Retinal pigment epithelial cell (primary cell): ENCODE measurements around the gene WIPF3.
"Not testable (repeated sequence)": the region's sequence is repeated elsewhere in the genome, so short reads cannot be mapped to it uniquely, and the experiment has no call there.

Experiments
- DNase-seq: peaks from one replicate; pipeline ENCODE4 v3.0.0-alpha.2; 2010; ENCODE audit warnings: low read depth
- H3K4me3 ChIP-seq: 2 replicates; pipeline ENCODE4 v1.5.1; 2011; ENCODE audit warnings: mild to moderate bottlenecking, low read length, control low read depth, moderate library complexity
- TF ChIP-seq, protein P1 (sequence below): conservative IDR thresholded peaks from 2 replicates; pipeline ENCODE4 v1.5.1; 2011; ENCODE audit warnings: low read depth, low read length, control low read depth, inconsistent platforms

The WIPF3 gene

DNA sequence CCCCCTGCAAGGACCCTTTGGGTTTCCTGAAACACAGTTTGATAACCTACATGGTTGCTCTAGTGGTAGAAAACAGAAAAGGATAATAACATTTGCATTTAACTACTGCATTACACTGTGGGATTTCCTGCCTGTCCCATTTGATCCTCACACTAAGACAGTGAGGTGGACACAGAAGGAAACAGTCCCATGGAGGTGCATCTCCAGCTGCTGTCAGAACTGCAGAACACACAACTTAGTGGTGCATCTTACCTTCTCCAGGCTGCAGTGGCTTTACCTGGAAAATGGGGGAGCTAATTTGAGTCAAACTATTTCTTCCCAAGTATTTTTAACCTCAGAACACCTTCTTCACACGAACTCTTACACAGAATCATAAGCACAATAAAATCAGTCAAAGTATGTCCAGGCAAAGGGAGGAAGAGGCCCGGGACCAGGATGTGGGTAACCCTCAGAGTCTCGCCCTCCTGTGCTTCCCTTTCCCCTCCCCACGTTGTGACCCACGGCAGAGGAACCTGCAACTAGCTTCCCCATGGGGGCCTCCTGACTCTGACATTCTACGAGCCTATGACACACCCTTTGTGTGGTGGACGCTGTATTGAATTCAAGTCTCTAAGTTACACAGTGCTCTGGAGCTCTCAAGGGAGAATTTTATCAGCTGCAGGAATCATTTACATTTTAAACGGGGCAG is 149.6 kb downstream of the WIPF3 start:
- DNase-seq: no peak

DNA sequence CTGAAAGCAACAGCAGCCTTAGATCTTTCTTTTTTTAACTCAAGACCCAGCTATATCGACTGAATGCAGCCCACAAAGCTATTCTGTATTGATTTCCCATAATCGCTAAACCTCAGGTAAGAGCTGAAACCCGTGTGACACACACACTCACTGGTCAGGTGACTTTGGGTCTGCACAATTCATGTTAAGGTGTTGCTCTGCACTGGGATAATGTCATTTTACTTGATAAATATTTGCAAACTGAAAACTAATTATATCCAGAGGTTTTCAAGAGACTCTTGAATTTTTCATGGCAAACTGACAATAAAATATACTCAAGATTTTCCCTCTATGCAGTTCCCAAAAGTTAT is 150.2 kb downstream of the WIPF3 start:
- no peak for DNase-seq
- H3K4me3 ChIP-seq: no peak overlapping the region
- TF ChIP-seq, protein P1, sequence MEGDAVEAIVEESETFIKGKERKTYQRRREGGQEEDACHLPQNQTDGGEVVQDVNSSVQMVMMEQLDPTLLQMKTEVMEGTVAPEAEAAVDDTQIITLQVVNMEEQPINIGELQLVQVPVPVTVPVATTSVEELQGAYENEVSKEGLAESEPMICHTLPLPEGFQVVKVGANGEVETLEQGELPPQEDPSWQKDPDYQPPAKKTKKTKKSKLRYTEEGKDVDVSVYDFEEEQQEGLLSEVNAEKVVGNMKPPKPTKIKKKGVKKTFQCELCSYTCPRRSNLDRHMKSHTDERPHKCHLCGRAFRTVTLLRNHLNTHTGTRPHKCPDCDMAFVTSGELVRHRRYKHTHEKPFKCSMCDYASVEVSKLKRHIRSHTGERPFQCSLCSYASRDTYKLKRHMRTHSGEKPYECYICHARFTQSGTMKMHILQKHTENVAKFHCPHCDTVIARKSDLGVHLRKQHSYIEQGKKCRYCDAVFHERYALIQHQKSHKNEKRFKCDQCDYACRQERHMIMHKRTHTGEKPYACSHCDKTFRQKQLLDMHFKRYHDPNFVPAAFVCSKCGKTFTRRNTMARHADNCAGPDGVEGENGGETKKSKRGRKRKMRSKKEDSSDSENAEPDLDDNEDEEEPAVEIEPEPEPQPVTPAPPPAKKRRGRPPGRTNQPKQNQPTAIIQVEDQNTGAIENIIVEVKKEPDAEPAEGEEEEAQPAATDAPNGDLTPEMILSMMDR: no peak

More for the DNA sequence above, 149.6 kb downstream of the WIPF3 start:
- TF ChIP-seq, protein P1: no peak
- H3K4me3 ChIP-seq: no peak overlapping the region

DNA sequence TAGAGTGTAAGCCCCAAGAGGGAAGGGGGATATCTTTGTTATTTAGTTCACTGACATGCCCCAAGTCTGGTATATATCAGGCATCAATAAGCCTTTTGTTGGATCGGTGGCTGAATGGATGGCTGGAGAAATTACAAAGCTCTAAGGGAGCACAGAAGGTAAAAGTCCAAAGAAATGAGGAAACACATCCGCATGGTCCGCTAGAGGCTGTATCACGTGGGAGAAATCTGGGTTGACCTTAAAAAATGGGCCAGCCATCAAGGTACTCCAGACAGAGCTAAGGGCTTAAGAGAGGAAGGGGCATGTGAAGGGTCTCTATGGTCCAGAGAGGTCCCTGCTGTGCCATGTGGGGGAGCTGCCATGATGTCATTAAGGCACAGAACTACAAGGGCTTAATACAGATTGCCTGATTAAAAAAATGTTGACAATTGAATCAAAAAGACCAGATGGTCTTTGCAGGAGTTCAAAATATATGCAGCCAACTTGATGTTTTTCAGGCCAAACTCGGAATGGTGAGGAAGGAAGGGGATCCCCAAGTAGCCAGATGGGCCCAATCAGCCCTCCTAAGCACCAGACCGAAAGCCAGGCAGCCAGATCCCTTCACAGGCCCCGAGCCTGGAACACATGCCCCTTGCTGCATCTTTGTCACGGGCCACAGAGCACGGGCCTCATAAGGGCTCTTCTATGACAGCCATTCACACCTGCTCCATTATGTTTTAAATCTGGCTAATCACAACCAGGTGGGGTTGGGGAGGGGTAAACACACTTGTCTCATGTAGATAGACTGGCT is 151.4 kb downstream of the WIPF3 start:
- TF ChIP-seq, protein P1: no peak
- no peak for DNase-seq

DNA sequence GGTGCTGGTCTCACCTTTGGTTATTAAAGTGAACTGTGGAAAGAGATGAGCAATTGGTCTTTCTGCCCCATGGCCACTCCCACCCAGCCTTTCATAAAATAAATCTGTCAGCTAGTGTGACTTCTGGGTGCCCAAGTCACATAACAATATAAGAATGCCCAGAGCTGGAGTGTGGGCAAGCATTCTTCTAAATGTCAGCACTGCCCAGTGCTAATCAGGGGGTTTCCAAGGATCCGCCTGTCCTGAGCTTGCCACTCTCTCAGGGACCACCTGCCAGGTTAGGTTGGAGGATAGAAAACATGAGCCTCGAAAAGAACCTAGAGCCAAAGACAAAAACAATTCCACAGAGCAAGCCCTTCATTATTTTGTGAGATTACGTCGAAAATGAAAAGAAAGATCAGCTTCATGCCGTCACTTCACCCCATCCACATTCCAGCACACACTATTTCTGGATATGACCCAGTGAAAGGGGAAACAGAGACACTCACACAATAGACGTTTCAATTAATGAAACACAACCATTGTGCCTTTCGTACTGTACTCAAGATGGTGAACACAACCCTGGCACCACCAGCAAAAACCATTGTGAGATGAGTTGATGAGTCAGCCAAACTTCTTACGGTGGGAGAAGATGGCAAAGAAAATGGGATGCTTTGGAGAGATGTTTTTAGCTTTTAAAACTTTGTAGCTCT is 152.5 kb downstream of the WIPF3 start:
- DNase-seq: no peak
- H3K4me3 ChIP-seq: no peak overlapping the region
- TF ChIP-seq, protein P1: no peak

More for the DNA sequence above, 151.4 kb downstream of the WIPF3 start:
- H3K4me3 ChIP-seq: no peak overlapping the region

DNA sequence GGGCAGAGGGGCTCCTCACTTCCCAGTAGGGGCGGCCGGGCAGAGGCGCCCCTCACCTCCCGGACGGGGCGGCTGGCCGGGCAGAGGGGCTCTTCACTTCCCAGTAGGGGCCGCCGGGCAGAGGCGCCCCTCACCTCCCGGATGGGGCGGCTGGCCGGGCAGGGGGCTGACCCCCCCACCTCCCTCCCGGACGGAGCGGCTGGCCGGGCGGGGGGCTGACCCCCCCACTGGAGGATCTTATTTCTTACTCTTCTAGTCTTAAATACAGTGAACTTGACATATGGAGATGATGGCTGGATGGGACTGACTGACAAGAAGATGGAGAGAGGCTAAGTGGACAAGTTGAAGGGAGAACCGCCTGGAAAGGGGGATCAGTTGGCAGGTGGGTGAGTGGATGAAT is 155.3 kb downstream of the WIPF3 start:
- DNase-seq, H3K4me3 ChIP-seq: not testable (repeated sequence)

DNA sequence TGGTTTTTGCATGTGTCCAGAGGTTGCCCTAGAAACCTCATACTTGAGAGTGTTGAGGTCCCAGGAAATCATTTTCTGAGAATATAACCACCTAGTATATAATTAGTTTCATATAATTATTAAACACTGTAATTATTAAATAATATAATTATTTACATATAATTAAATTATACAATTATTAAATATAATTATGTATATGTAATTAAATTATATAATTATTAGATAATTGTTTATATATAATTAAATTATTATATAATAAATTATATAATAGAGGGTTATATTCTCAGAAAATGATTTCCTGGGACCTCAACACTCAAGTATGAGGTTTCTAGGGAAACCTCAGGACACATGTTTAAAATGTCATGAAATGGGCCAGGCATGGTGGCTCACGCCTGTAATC is 155.7 kb downstream of the WIPF3 start:
- H3K4me3 ChIP-seq: no peak overlapping the region
- TF ChIP-seq, protein P1: no peak
- no peak for DNase-seq

DNA sequence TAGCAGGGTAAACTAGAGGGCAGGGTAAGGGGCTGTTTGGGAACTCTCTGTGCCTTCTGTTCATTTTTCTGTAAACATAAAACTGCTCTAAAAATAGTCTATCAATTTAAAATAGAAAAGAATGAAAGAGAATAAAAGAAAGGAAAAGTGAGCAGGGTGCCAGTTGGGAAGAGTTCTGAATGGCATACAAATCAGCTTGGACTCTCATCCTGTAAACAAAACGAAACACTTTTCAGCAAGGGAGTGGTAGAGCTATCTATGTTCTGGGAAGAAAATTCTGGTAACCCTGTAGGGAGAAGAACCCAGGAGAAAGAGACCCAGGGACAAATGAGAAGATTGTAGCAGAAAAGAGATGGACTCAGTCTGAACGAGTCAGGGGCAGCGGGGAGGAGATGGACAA is 158.7 kb downstream of the WIPF3 start:
- TF ChIP-seq, protein P1: no peak
- H3K4me3 ChIP-seq: no peak overlapping the region
- DNase-seq: no peak
